ENCODE results near the gene LCE7A. TPM values are rescaled to one million over a fixed set of nuclear protein-coding genes. Genes with fewer than 3 reads are reported as not detected.

The LCE7A gene, protein sequence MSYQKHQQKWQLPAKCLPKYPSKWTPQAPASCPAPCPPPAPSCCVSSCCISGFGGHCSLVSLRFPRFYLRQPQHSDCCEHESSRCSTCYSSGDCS
- total RNA-seq: not detected in 2 replicates

DNA sequence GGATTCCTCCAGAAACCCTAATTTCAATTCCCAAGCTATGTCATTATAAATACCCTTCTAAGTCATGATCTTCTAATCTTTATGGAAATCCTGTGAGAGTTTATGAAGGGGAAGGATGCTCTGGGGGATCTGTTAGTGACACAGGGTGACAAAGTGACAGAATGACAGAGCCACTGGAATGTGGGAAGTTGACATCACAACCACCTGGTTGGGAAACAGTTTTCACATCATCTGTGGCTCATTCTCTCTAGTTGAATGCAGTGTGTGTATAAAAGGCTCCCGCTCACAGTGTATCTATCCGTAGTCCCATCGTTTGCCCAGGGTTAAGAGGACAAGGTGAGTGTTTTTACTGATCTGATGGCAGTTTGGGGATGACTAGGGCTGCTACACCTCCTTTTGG, at the start of gene LCE7A:
TSS of gene LCE7A (plus strand) at position 301 of the 400 bp plus-strand sequence. CDS start 702 bp downstream, outside the sequence.

DNA sequence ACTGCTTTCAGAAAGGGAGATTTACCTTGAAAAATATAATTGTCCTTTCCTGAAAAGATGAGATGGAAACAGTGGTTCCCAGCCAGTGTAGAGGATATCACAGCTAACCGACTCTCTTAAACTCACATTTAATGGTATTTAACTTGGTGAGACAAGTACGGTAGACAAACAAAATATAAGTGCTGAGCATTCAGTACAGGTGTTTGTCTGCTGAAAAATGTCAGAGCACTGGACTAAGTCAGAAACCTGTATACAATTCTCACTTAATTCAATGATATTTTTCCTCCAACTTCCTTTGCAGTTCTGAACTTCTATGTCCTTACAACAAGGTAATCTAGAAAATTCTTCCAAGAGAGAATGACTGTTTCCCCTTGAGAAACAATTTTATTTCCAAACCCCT, 48.1 kb upstream of the LCE7A start, which contains the start of gene LCE1B:
TSS of gene LCE1B (plus strand) at position 301 of the 400 bp plus-strand sequence. CDS start 476 bp downstream, outside the sequence.

DNA sequence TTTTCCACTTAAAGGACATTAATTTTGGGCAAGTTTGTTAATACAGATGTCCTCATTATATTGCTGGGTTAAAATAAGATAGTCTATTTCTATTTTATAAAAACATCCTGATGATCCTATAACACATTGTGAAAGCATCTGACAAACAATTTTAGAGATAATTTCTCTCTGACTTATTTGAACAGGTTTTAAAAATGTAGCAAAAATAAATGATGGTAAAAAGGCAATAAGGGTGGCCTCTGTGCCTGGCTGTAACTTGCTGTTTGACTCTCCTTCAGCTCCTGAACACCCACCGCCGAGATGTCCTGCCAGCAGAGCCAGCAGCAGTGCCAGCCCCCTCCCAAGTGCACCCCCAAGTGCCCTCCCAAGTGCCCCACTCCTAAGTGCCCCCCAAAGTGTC, 32.6 kb upstream of the LCE7A start, which contains the start of gene LCE1A:
TSS of gene LCE1A (plus strand) at position 301 of the 400 bp plus-strand sequence. CDS start at position 301, 0 bp downstream.

DNA sequence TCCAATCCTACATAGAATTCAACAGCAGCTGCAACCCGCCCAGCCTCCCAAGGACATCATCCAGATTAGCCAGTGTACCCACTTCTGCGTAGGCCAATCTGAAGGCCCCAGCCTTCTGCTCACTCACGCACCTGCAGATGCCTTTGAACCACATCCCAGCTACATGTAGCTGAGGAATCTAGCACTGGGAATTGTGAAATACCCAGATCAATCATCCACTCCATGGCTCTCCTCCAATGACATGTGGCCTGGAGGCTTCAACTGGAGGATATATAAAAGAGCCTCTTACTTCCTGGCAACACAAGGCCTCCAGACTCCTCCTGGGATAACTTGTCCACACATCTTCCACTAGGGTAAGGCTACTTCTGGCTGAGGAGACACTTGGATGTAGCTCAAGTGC, 17.2 kb upstream of the LCE7A start, which contains the start of gene LCE6A:
TSS of gene LCE6A (plus strand) at position 301 of the 400 bp plus-strand sequence. CDS start 665 bp downstream, outside the sequence.

DNA sequence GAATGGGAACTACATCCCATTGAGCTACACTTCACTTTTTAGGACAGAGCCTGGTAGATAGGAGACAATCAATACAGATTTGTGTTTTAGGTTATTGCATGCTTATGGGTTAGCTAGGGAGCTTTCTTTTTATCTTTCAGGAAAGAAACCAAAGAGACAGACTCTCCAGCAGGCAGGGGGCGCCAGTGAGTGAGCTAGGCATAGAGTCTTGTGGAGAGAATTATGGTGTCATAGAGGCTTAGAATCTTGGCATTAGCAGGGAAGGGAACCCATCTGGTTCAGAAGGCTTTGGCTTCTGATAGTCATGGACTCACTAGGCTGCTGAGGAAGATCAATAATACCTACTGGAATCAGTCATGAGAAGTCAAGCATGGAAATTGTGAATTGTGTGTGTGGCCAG, 18.2 kb downstream of the LCE7A start, which contains the start of gene SMCP:
TSS of gene SMCP (plus strand) at position 281 of the 400 bp plus-strand sequence. CDS start 6,101 bp downstream, outside the sequence.

DNA sequence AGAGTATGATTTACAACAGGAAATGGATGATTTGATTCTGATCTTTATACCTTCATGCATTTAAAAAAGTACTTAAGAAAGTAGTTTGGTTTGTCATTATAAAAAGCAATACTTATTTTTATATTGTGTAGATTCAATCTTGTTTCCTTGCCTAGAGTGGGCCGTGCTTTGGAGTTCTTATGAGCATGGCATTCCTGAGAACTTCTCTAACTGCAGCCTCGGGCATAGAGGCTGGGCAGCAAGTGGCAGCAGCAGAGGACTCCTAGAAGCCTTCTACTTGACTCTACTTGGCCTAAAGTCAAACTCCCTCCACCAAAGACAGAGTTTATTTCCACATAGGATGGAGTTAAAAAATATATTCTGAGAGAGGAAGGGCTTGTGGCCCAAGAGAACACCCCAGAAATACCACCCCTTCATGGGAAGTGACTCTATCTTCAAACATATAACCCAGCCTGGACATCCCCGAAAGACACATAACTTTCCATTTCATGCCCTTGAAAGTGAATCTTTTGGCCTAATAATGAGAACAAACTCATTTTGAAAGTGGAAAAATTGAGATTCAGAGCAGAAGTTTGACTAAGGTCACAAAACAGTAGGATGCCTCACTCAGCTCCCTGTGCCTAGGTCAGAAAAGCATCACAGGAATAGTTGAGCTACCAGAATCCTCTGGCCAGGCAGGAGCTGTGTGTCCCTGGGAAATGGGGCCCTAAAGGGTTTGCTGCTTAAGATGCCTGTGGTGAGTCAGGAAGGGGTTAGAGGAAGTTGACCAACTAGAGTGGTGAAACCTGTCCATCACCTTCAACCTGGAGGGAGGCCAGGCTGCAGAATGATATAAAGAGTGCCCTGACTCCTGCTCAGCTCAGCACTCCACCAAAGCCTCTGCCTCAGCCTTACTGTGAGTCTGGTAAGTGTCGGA, 48.1 kb downstream of the LCE7A start, which contains the start of gene IVL:
TSS of gene IVL (plus strand) at position 861 of the 916 bp plus-strand sequence. CDS start 1,252 bp downstream, outside the sequence.

Other genes starting within 250 kb of the LCE7A start
- not detected in 2 replicates for gene LCE3B, start 246.2 kb upstream of the LCE7A start, total RNA-seq
- not detected in 2 replicates for gene LCE3A, start 236.9 kb upstream of the LCE7A start, total RNA-seq
- not detected in 2 replicates for gene LCE2D, start 196.6 kb upstream of the LCE7A start, total RNA-seq
- not detected in 2 replicates for gene LCE2C, start 184.7 kb upstream of the LCE7A start, total RNA-seq
- not detected in 2 replicates for gene LCE2B, start 173.9 kb upstream of the LCE7A start, total RNA-seq
- gene LCE2A, start 161.7 kb upstream of the LCE7A start, total RNA-seq: not detected in 2 replicates
- gene LCE4A, start 151.8 kb upstream of the LCE7A start, total RNA-seq: not detected in 2 replicates
- gene KPRP, start 102.0 kb upstream of the LCE7A start, total RNA-seq: not detected in 2 replicates
- gene LCE1F, start 84.9 kb upstream of the LCE7A start, total RNA-seq: not detected in 2 replicates
- gene LCE1E, start 73.7 kb upstream of the LCE7A start, total RNA-seq: not detected in 2 replicates
- gene LCE1D, start 63.3 kb upstream of the LCE7A start, total RNA-seq: not detected in 2 replicates
- not detected in 2 replicates for gene LCE1C, start 53.3 kb upstream of the LCE7A start, total RNA-seq
- gene LCE1B, start 48.0 kb upstream of the LCE7A start, total RNA-seq: not detected in 2 replicates
- not detected in 2 replicates for gene LCE1A, start 32.5 kb upstream of the LCE7A start, total RNA-seq
- not detected in 2 replicates for gene LCE6A, start 17.1 kb upstream of the LCE7A start, total RNA-seq
- not detected in 2 replicates for gene SMCP, start 18.3 kb downstream of the LCE7A start, total RNA-seq
- not detected in 2 replicates for gene IVL, start 48.5 kb downstream of the LCE7A start, total RNA-seq
- gene SPRR5, start 87.2 kb downstream of the LCE7A start, total RNA-seq: not detected in 2 replicates
- gene SPRR4, start 110.7 kb downstream of the LCE7A start, total RNA-seq: not detected in 2 replicates
- not detected in 2 replicates for gene SPRR1A, start 124.1 kb downstream of the LCE7A start, total RNA-seq
- gene SPRR3, start 141.8 kb downstream of the LCE7A start, total RNA-seq: not detected in 2 replicates
- not detected in 2 replicates for gene SPRR1B, start 171.2 kb downstream of the LCE7A start, total RNA-seq
- gene SPRR2D, start 181.1 kb downstream of the LCE7A start, total RNA-seq: not detected in 2 replicates
- gene SPRR2A, start 197.5 kb downstream of the LCE7A start, total RNA-seq: not detected in 2 replicates
- not detected in 2 replicates for gene SPRR2B, start 211.6 kb downstream of the LCE7A start, total RNA-seq
- gene SPRR2E, start 234.5 kb downstream of the LCE7A start, total RNA-seq: not detected in 2 replicates

Measured in pericardium fibroblast (primary cell).